Measurements from ENCODE around the gene MOSMO.
"Not testable (repeated sequence)": the region's sequence is repeated elsewhere in the genome, so short reads cannot be mapped to it uniquely, and the experiment has no call there.

MOSMO gene

DNA sequence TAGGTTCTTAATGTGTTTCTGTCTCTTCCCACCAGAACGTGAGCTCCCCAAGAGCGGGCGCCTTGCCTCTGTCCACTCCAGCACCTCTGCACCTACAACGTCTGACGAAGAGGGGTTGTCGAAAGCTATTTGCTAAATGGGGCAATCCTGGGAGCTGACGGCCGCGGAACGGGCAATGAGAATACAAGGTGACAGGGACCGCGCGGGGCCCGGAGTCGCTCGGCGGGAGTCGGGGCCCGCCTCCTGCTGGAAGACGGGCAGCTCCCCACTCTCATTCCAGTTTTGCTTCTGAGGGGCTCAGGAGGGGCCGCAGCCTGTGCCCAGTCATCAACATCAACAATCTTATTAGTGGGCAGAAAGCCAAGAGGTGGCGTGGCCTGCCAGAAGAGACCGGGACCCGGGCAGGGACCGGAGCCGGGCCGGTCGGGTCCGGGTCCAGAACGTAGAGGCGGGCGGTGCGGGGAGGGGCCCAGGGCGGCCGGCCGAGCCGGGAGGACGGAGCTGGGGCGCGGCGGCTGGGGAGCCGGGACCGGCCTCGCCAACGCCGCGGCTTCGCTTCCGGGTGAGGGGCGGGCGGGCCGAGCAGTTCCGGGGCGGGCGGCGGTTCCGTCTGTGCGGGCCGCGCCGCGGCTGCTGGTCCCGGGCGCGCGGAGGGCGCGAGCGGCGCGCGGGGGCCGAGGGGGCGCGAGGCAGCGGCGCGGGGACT is at the start of gene MOSMO:
Gene MOSMO (plus strand): TSS at position 603 of the 706 bp plus-strand sequence. CDS start 191 bp downstream, outside the sequence.
- no peak for DNase-seq

DNA sequence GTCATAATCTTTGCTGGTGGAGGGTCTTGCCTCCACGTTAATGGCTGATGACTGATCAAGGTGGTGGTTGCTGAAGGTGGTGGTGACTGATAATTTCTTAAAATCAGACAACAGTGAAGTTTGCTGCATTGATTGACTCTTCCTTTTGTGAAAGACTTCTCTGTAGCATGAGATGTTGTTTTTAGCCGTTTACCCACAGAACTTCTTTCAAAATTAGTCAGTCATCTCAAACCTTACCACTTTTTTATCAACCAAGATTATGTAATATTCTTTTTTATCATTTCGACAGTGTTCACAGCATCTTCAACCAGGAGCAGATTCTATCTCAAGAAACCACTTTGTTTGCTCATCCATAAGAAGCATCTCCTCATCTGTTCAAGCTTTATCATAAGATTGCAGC is 48.9 kb upstream of the MOSMO start:
- no peak for DNase-seq

DNA sequence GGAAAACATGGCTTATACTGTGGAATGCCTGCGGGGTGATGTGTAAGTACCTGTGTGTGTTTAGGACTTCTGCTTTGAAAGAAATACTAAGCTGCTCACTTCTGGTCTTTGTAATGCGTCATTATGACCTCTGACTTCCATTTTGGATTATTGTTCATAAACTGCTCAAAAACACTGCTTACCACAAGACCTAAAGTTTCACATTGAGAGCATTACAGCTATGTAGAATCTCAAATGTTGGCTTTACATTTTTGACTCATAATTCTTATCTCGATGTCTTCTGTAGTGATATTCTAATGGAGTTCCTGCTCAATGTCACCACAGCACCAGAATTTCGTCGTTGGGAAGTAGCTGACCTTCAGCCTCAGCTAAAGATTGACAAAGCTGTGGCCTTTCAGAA is 45.4 kb upstream of the MOSMO start:
- DNase-seq, result no peak

DNA sequence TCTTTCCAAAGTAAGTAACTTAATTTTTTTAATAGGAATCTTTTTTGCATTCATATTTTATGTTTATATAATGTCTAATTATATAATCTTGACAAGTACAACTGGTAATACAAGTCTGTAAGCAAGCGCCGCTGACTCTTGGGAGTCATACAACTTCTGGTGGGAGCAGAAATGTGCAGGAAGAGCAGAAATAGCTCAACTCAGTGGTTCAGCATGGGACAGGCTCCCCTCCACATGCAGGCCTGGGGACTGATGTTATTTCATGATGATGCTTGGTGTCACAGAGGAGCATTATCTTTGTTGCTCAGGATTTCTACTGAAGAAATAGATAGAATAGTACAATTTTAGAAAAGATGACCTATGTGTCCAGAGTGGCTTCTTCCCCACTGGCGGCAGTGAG is 44.0 kb upstream of the MOSMO start:
- no peak for DNase-seq

DNA sequence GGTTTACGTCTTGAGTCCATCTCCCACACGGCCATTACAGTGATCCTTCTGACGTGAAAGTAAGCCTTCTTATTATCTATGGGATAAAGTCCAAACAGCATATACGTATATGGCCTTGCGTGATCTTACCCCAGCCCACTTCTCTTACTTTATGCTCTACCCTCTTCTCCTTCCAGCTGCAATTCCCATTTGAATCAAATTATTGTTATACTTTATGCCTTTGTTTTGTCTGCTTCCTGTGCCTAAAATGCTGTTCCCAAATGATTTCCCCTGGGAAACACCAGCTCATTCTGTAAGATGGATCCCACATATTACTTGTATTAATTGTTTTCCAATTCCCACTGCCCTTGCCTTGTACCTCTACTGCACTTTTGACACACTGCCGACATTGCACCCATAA is 43.6 kb upstream of the MOSMO start:
- no peak for DNase-seq

DNA sequence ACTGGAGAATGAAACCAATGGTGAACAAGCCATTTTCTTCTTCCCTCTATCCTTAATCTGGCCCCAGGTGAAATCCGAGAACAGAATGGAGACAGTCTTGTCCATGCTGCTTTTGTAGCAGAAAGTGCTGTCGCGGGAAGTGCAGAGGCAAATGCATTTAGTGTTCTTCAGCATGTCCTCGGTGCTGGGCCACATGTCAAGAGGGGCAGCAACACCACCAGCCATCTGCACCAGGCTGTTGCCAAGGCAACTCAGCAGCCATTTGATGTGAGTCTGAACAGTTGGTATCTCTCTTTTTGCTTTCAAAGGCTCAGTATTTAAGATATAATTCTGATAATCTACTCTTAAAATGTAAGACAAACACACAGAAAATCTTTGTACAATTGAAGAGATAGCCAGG is 36.1 kb upstream of the MOSMO start:
- no peak for DNase-seq

DNA sequence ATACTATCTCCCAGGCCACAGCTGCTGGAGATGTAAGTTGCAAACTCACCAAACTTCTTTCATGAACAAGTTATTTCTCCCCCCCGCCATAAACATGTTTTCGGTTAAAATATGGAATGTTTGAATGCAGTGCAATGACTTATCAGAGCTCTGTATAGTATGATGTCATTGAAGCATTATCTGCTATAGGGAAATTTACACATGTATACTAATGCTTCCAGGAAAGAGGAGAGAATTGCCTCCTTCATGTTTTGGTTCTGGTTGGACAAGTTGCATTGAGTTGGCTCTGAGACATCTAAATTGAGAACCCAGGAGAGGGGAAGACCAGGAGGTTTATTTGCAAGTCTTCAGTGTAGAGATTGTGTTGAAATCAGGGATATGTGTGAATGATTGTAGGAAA is 34.0 kb upstream of the MOSMO start:
- no peak for DNase-seq

DNA sequence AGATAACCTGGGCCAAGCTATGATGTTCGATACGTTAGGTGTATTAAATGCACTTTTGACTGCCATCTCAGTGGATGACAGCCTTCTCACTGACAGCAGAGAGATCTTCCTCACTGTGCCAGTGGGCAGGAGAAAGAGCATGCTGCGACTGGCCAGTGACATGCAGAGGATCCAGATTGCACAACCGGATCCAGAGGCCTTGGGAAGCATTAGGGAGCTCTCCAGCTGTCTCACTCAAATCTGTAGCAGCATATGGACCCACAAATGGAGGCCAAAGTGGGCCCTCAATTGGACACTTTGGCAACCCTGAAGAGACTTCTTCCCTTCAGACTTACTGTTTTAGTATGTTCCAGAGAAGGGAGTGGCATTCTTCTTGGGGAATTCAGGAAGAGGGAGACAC is 27.9 kb upstream of the MOSMO start:
- DNase-seq, result no peak

DNA sequence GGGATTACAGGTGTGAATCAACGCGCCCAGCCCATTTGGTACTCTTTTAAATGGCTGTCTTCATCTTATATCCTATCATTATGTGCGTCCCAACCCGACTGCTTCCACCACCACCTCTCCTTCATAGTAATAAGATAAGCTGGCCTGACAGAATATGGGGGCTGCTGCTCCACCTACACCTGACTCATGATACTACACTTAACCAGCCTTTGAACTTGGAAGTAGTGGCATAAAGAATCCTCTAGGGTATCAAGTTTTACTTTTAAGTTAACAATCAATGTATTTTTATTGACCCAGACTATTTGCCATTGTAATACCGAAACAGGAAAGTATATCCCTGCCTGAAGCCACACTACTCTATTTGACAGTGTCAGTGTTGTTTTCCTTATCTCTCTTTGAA is 25.8 kb upstream of the MOSMO start:
- DNase-seq, result no peak

DNA sequence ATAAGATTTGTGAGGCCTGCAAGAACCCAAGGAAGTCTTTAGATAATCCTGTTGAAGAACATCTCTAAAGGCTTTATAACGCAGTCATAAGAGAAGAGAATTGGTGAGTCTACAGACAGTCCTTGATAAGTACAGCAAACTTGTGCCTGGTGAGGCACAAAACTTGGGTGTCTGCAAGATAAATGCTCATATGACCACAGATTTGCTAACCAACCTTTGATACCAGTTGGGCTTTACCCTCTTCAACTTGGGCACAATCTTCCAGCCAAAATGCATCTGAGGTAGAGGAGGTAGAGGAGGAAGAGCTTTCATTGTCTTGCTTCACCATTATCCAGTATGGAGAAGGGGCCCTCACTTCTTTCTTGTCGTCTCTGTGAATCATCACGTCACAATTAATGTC is 23.8 kb upstream of the MOSMO start:
- no peak for DNase-seq

DNA sequence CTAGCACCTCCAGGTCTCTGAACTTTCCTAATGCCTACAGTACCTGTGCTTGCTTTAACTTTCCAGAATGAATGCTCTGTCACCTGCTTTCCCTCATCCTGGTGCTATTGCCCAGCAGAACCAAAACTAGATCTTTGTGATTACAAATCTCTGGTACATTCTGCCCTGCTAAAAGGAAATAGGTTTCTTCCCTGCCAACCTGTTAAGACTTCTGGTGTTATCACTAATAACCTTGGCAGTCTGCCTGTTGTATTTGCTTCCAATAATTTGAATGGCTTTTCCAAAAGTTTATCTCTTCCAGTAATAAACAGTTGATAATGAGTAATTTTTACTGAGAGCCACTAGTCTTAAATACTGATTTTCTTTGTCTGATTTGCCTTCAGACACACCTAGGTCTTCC is 22.4 kb upstream of the MOSMO start:
- no peak for DNase-seq

DNA sequence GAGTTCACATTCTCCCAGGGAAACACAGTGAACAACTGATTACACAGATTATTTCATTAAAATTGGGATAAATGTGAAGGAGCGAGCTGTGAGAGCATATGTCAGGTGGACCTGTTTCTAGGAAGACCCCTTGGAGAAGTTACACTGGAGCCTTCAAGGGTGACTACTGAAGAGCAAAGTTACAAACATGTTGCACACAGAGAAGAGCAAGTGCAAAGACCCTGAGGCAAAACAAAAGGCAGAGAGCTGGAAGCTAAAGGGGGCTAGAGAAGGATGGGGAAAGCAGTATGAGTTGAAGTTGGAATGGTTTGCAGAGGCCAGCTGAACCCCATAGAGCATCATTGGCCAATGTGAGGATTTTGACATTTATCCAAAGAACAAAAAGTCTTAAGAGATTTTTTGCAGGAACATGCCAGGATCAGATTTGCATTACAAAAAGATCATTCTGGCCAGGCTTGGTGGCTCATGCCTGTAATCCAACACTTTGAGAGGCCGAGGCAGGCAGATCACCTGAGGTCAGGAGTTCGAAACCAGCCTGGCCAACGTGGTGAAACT is 21.1 kb upstream of the MOSMO start:
- no peak for DNase-seq

DNA sequence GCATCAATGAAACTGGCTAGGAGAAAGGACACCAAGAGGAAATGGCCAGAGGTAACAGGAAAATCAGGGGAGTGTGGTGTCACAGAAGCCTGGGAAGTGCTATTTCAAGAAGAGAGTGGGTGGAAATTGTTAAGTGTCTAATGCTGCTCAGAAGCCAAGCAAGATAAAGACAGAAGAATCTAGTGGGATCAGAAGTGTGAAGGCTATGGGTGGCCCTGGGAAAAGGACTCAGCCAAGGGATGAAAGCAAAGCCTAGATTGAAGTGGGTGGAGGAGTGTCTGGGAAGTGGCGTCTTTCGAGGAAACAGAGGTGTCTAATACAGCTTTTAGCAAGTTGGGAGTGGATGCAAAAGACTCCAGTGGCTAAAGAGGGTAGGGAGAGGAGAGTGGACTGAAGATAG is 20.4 kb upstream of the MOSMO start:
- no peak for DNase-seq

DNA sequence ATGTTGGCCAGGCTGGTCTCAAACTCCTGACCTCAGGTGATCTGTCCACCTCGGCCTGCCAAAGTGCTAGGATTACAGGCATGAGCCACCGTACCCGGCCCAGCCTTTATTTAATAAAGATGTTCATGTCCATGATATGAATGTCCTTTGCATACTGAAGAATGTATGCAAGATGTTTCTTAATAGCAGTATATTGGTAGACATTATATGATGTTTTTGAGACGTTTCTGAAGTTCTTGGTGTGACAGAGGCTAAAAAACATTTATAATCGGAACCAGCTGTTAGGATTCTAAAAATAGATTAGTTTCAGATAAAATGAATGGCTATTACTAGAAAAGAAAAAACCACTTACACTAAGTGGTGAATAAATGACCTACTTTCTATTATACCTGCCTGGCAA is 18.8 kb upstream of the MOSMO start:
- no peak for DNase-seq

DNA sequence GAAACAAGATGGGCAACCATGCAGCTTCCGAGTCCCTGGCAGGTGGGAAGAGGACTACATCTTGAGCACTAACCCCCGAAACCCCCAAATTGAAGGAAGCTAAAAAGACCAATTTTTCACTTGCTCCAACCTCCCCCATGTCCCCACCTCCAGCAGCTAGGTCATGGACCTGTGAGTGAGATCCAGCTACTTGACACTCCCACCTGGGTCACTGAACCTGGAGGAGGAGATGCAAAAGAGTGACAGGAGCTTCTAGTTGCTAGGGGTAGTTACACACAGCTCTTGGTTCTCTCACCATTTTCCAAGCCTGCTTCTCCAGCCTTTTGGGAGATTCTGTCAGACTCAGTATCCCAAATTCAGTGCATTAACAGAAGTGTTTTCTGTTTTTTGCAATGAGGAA is 18.2 kb upstream of the MOSMO start:
- DNase-seq, result no peak

DNA sequence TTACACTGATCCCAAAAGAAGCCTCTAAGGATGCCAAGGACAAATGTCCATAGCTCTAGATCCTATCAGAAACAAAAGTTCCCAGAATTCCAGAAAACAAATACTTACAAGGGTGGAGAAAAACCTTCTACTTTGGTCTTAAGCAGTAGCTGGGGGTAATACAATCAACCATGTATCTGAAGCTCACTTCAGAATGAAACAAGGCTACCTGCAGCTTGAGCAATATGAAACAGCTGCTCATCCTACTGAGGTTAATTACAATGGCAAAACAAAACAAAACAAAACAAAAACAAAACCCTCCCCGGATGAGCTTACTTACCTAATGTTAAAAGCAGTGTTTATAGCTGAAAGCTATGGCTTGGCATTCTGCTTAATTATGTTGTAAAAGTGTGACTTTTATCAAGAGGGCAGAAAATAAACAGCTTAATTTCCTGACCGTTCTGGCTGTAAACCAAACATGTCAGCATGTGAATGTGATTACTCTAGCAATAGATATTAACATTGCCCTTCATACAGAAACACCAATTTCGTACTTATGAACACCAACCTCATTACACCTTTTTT is 17.4 kb upstream of the MOSMO start:
- DNase-seq, result no peak

DNA sequence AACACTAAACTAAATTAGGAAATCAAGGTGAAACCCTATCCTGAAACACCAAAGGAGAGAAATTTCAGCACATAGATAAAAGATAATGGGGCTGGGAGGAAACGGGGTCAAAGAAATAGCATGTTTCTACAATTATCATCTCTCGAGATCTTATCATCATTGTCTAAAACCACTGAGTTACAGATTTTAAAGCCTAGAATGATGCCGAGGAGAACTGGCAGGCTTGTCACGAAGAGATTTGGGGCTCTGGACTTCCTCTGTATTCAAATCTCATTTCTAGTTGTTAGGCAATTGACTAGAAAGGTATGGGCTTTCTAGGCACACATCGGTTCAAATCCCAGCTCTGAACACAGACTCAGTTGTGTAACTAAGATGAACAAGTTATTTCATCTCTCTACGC is 16.3 kb upstream of the MOSMO start:
- DNase-seq, result no peak

DNA sequence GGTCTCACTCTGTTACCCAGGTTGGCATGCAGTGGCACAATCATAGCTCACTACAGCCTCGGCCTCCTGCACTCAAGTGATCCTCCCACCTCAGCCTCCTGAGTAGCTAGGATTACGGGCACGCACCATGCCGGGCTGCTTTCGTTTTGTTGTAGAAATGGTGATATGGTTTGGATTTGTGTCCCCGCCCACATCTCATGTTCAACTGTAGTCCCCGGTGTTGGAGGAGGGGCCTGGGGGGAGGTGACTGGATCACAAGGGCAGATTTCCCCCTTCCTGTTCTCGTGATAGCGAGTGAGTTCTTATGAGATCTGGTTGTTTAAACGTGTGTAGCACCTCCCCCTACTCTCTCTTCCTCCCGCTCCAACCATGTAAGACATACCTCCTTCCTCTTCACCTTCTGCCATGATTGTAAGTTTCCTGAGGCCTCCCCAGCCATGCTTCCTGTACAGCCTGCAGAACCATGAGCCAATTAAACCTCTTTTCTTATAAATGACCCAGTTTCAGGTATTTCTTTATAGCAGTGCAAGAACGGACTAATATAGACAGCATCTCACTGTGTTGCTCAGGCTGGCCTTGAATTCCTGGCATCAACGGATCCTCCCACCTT is 12.9 kb upstream of the MOSMO start:
- no peak for DNase-seq

DNA sequence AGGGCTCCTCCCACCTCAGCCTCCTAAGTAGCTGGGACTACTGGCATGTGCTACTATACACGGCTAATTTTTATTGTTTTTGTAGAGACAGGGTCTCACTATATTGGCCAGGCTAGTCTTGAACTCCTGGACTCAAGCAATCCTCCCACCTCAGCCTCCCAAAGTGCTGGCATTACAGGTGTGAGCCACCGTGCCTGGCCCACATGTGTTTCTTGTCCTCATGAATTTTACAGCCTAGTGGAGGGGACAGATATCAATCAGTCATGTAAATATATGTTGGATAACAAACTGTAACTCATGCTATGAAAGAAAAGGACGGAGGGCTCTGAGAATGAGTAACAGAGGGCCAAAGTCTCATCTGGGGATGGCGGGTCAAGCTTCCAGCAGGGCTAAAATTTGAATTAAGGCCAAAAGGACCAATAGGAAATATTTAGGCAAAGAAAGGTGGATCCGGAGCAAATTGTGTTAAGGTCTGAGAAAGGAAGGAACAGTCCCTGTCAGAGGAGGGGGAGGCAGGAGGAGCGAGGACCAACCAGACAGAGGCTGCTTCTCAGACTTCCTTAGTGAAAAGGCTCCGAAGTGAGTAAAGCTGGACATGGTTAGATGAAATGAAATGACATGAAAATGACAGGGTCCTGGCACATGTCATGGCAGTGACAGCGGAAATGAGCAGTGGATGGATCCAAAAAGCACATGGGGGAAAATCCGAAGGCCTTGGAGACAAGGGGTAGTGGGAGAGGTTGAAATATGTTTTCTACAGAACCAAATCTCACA is 10.8 kb upstream of the MOSMO start:
- no peak for DNase-seq

DNA sequence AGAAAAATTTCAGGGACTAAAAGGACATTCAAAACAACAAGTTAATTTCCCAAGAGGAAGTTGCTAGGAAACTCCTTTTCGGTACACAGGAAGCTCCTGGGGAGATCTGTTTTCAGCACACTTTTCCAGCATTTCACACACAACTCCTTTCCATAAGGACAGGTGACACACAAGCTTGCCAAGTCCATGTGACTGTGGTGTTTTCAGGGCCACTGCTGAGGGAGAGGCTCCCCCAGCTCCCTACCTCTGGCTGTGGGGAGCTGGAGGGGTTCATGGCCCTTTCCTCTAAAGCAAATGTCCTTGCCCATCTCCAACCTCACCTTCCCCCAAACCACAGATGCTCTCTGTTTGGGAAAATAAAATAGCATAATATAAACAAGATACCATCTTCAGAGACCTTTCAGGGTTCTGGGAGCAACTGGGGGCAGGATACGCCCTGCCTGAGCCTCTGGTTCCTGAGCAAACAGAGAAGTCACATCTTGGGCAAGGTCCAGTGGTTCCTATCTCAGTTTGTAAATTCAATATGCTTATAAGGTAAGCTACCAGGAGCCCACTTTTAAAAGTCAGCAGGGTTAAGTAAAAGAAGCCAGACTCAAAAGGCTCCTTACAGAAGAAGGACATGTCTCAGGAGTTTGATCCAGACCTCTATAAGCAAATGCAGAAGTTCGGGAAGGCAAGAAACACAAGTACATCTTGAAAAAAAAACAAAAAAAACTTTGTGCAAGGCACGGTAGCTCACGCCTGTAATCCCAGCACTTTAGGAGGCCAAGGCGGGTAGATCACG is 10.0 kb upstream of the MOSMO start:
- DNase-seq, result no peak

DNA sequence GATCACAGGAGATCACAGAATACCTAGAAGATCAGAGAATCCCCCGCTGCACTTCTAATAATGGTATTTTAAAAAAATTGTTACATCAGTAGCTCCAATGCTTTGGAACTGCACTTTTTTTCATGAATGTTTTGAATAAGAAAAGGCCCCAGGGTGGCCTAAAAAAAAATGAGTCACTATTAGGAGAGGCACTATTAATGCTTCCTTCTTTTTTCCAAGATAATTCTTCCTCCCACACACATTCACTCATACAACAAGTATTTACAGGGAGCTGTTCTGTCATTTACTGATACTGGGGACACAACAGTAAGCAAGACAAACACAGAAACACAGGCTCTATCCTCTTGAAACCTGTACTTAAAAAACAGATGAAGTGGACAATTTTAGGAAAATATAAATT is 6.3 kb upstream of the MOSMO start:
- DNase-seq, result no peak

DNA sequence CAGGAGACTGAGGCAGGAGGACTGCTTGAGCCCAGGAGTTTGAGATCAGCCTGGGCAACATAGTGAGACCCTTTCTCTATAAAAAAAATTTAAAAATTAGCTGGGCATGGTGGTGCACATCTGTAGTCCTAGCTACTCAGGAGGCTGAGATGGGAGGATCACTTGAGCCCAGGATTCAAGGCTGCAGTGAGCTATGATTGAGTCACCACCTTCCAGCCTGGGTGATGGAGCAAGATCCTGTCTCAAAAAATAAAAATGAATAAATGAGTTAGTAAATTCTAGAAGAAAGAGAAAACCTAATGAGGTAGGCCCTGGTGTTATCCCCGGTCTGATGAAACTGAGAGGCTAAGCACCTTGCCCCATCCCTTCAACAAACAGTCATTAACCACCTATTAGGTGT is 5.9 kb upstream of the MOSMO start:
- not testable (repeated sequence) for DNase-seq

DNA sequence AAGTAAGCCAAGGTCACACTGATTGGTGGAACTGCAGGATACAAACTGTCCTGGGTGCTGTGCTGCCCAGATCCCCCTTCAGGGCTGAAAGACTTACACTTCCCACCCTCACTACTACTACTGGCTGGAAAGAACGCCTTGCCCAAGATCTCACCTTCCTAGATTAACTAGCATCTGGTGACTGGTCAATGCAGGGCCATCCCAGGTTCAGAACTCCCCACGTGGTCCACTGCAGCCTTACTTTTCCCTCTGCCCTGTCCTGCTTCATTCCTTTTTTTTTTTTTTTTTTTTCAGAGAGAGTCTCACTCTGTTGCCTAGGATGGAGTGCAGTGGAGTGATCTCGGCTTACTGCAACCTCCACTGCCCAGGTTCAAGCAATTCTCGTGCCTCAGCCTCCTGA is 4.7 kb upstream of the MOSMO start:
- no peak for DNase-seq
